Right lobe of liver (tissue), 4 donors: Measurements from ENCODE around the gene RALBP1.

ENCODE experiments used
- CTCF ChIP-seq, 4 donors: fragments of 200-600 bp in 3 of 4; fragments of 450-650 bp in 1 of 4; IDR thresholded peaks; one replicate each; pipeline versions ENCODE4 v1.5.1 to v1.8.0; 2016 to 2022; ENCODE audit warnings: antibody characterized with exemption in 4 of 4, mild to moderate bottlenecking in 2 of 4
- POLR2A ChIP-seq: fragments of 450-650 bp; IDR thresholded peaks from one replicate; pipeline ENCODE4 v1.6.1; 2017; ENCODE audit warnings: antibody characterized with exemption, mild to moderate bottlenecking
- donor health status: DM: no; HTN: no; CAD: no.
- donor health status: DM: no; HTN: no; CAD: no.
- donor health status: DM: no; HTN: yes; CAD: no.

GRCh38 chr18:9508446-9509025 is 33.2 kb downstream of the RALBP1 start:
- TF ChIP-seq POLR2A (no peak), CTCF (IDR thresholded peaks at IDR 0.05) (no peak)
